ENCODE measurements around the gene KRT9.

KRT9 gene

DNA sequence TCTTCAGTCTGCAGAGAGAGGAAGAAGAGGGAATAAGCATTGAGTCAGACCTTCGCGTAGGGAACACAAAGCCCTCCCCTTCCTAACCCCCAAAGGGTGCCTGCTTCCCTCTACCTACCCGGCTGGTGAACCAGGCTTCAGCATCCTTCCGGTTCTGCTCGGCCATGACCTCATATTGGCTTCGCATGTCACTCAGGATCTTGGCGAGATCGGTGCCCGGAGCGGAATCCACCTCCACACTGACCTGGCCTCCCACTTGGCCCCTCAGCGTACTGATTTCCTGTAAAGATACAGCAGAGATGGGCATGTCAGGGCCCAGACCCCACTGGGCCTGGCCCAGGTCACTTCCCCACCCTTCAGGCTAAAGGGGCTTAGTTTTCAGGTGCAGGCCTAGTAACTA, 47.6 kb downstream of the KRT9 start:
- DNase-seq, result no peak

DNA sequence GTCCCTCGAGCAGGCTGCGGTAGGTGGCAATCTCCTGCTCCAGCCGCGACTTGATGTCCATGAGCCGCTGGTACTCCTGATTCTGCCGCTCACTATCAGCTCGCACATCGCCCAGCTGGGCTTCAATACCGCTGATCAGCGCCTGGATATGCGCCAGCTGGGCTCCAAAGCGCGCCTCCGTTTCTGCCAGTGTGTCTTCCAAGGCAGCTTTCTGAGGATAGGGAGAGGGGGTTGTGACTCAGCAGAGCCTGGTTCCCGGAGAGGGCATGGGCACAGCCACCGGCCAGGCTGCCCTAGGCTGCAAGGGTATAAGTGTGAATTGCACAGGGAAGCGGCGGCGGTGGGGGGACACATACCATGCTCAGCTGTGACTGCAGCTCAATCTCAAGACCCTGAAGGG, 48.1 kb downstream of the KRT9 start:
- DNase-seq, result no peak

DNA sequence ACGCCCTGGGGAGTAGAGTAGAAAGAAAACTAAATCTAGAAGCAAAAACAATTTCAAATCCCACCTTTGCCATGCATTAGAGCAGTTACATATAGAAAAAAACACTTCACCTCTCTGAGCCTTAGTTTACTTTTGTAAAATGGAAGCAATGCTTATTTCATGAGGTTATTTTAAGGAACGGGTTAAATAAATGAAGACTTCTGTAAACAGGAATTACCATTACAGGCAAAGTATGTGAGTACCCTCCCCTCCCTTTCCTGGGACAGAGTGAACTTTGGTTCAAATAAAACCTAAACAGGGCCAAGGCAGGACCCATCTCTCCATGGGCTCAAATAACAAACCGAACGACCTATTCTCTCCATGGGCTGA, 48.6 kb downstream of the KRT9 start:
- no peak for DNase-seq

DNA sequence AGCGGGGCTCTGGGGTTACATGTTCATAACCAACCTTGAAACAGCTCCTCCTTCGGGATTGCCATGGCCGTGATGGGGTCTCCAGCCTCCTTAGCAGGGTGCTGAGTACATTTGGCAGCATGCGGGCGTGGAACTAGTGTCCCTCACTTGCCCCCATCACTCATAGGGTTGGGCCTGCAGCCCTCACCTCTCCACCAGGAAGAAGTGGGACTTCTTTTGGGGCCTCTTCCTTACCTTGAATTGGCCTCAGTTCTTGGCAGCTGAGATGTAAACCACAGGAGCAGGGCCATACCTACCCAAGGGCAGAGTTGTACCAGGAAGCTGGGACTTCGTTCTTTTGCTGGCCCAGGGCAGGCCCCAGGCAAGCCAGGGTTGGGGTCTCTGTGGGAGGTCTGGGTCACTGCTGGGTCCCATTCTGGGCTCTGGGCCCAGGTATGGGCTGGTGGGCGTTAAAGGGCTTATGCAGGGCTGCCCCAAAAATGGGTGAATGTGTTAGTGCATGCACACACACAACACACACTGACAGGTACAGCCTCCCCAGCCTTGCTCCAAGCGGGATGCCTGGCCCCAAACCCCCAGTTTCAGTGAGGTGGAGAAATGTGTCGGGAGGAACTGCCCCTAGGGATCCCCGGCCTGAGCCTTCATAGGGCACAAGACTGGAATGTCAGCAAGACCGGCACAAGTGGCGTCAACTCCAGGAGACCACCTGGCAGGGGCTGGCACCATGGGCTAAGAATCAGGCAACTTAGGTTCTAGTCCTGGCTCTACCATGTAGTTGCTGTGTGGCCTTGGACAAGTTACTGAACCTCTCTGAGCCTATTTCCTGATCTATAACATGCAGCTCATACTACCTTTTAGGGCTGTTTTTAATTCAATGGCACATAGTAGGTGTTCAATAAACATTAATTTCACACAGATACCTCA, 49.3 kb downstream of the KRT9 start:
- no peak for DNase-seq

DNA sequence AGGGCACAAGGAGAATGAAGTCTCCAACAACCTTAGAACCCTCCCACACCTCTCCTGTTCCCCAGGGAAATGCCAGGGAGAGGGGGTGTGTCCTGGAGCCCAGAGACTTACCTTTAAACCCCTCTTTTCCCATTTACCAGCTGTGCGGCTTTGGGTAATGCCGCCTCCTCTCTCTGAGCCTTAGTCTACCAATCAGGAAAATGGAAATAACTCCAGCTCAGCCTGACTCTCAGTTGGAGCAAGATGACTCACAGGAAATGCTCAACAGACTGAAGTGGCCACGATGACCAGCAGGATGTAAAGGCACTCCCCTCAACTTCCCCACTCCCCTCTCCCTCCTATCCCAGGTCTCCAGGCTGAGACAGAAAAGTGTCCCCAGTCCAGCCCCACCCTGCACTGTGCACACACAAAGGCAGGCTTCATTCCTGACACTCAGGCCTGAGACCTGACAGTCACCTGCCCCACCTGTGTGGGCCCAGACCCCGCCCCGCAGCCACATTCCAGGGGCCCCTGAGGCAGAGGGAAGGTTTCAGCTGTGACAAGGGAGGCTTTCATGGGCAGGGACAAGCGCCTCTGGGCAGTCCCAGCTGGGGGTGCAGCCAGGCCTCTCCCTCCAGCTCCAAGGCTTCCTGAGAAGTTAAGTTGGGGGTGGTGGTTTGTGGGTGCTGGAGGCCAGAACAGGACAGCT, 50.1 kb downstream of the KRT9 start:
- DNase-seq, result no peak

DNA sequence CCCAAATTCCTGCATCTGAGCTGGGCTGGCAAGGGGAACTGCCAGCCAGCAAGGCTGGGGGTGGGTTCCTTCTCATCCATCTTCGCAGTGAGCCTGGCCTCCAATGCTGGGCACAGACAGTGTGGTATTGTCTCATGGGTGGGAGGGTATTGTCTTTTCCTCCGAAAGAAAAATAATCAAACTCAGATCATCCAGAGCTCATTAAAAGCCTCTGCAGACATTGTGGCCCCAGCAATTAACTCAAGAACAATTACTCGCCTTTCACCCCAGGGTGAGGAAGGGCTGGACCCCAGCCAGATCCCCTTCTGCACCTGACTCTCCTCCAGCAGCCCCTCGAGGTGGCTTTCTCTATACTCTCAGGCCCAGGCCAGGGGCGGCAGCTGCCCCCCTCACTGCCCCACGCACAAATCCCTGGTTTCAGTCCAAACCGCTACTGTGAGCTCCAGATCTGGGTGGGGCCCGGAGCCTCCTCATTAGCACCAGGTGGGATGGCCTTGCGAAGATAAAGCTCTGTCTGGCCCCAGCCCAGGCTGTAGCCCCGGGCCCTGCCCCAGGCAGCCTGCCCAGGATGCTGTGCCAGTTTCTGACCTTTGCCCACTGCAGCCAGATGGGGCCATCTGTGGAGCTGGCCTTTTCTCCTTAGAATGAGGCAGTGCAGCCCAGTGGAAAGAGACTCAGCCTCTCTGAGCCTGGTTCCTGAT, 50.9 kb downstream of the KRT9 start:
- no peak for DNase-seq

DNA sequence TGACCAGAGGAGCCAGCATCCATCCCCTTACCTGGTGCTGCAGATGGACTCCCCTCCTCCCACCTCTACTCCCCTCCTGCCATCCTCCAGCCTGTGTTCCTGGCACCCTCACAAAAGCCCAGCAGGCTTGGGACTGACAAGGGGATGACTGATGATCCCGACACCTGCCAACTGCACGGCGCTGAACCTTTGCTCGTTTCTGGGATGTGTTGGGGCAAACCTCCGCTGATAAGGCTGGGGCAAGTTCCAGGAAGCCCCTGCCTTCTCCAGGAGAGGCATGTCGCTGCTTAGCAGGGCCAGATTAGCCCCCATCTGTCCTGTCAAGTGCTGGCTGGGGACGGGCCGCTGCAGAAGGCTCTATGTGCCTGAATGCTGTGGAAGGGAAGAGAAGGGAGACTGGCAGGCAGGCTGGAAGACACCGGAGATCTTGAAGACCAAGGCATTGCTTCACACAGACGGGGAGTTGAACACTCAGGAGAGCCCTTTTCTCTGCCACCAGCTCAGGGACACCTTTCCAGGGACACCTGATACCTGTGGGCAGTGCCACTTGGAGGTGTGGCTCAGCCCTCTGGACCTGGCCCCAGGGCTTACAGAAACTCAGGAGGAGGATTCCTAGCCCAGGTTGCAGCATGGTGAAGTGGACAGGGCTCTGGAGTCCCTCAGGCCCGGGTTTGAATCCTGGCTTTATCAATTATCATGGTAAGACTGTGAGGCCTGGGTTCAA, 52.2 kb downstream of the KRT9 start:
- peak in 1 of 2 experiments; percentile 23 for DNase-seq

DNA sequence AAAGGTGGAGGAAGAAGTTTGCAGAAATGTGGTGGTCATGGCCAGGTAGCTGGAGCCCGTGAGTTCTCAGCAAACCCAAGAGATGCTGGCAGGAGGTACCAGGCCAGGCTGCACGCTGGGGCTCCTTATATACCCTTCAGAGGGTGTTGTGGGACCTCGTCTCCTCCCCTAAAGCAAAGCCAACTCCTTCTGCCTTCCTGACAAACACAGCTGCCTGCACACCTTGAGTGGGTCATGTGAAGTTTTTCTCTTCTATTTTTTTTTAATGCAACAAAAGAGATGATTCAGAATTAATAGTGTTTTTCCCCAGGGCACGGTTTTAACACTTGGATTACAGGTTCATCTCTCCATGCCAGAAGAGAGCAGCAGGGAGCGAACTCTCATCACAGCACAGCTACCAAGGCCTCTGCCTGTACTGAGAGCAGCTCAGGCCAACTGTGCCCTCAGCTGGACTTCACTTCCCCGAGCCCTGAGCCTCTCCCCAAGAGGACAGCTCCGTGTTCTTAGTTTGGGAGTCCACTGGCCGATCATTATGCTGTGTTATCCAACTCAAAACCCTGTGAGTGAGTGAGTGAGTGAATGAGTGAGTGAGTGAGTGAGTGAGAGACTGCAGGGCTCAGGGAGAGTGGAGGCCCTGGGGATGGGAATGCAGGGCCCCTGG, 52.9 kb downstream of the KRT9 start, which contains the start of gene KRT15:
TSS of gene KRT15 (minus strand) at position 102 of the 661 bp plus-strand sequence. CDS start at position 39, 63 bp downstream.
- DNase-seq, result no peak

DNA sequence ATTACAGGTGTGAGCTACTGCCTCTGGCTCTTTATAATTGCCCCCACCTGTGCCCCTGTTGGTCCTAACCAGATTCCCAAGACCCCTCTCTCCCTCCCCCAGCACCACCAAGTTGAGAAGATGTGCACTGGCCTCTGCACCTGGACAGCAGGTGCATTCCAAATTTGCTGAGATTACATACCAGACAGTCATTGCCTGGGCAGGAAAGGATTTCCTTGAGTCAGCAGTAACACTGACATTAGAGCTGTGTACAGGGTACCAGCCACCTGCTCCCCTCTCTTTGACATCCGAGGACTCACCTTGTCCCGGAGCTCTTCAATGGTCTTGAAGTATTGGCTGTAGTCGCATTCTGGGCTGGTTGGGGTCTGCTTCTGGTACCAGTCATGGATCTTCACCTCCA, 53.8 kb downstream of the KRT9 start:
- DNase-seq, result no peak

DNA sequence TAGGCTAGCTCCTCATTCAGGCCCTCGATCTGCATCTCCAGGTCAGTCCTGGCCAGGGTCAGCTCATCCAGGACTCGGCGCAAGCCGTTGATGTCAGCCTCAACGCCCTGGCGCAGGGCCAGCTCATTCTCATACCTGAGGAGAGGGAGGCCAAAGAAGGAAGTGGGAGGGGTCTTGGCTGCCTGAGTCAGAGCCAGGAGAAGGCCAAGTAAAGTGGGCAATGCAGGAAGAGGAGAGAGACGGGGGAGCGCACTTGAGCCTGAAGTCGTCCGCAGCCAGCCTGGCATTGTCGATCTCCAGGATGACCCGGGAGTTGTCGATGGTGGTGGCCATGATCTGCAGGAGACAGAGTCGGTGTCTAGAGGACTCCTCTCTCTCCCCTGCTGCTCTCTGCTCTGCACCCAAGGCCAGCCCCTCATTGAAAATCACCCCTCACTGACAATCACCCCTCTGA, 55.0 kb downstream of the KRT9 start:
- DNase-seq, result no peak

DNA sequence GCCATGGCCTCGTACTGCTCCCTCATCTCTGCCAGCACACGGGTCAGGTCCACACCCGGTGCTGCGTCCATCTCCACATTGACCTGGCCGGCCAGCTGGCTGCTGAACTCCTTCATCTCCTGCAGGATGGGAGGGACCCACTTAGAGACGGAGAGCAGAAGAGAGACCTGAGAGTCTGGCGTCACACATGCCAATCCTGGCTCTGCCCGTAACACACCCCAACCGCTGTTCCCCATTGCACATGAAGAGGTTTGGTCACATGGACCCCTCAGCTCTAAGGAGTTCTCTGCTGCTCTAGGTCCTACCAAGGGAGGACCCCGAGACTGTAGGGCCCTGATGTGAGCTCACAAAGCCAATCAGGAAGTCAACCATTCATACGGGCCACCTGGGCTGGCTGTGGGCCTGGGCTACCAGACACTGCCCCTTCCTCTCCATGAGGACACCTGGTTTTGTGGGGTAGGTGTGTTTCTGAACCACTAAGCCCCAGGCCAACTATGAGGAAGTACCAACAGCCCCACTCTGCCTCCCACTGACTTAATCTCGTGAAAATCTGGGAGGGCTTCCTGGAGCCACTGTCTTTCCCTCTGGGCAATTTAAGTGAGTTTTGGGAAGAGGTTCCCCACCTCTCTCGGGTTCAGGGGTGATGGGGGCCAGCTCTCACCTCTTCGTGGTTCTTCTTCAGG, 55.6 kb downstream of the KRT9 start:
- no peak for DNase-seq

All from cerebellar nuclear complex (tissue), 1 donor.